ENCODE data around the gene WRAP73. TPM values are rescaled to one million over a fixed set of nuclear protein-coding genes. Genes with fewer than 3 reads are reported as not detected.
A peak's percentile ranks its signal among the peaks of the same experiment; 100 is the strongest.

WRAP73 gene
- polyA plus RNA-seq, 1 donor from 2014 or later: 29.7 TPM

- Mint-ChIP-seq H3K4me1 (peaks cover 0 to 3% (median 0%) of the 10 kb centered on the region in 3 donors), H3K9me3 (no peaks in the 10 kb centered on the region), H3K27ac (no peak overlapping the region), H3K4me3 (no peak overlapping the region), H3K27me3 (no peaks in the 10 kb centered on the region), H3K36me3 (peaks cover 11% of the 10 kb centered on the region)
Observed at GRCh38 chr1:3638676-3639075, 11.2 kb downstream of the WRAP73 start.

- peak overlapping the region in 1 of 3 donors; percentile 59 for H3K27ac Mint-ChIP-seq
- H3K36me3 Mint-ChIP-seq: peaks cover 11% of the 10 kb centered on the region
- no peaks in the 10 kb centered on the region for H3K27me3 Mint-ChIP-seq
- H3K4me3 Mint-ChIP-seq: no peak overlapping the region
- H3K9me3 Mint-ChIP-seq: no peaks in the 10 kb centered on the region
- peaks cover 0 to 3% (median 0%) of the 10 kb centered on the region in 3 donors for H3K4me1 Mint-ChIP-seq
Observed at GRCh38 chr1:3638027-3638426, 11.9 kb downstream of the WRAP73 start.

- H3K9me3 Mint-ChIP-seq: no peaks in the 10 kb centered on the region
- peaks cover 8% of the 10 kb centered on the region for H3K36me3 Mint-ChIP-seq
- H3K4me1 Mint-ChIP-seq: no peaks in the 10 kb centered on the region
- H3K27ac Mint-ChIP-seq: no peak overlapping the region
- H3K4me3 Mint-ChIP-seq: peak overlapping the region in 1 of 4 donors; percentile 28
- no peaks in the 10 kb centered on the region for H3K27me3 Mint-ChIP-seq
Observed at GRCh38 chr1:3636531-3636930, 13.4 kb downstream of the WRAP73 start.

- Mint-ChIP-seq H3K4me1 (no peaks in the 10 kb centered on the region), H3K27me3 (no peaks in the 10 kb centered on the region), H3K36me3 (peaks cover 8% of the 10 kb centered on the region), H3K4me3 (peak overlapping the region in 1 of 4 donors; percentile 28), H3K27ac (no peak overlapping the region), H3K9me3 (no peaks in the 10 kb centered on the region)
Observed at GRCh38 chr1:3636080-3636479, 13.8 kb downstream of the WRAP73 start.

GRCh38 chr1:3634059-3634800 is 15.7 kb downstream of the WRAP73 start:
- Mint-ChIP-seq H3K27ac (no peak overlapping the region), H3K36me3 (peaks cover 8% of the 10 kb centered on the region), H3K9me3 (no peaks in the 10 kb centered on the region), H3K4me3 (peak overlapping the region in 1 of 4 donors; percentile 30), H3K27me3 (no peaks in the 10 kb centered on the region), H3K4me1 (peaks cover 0 to 6% (median 6%) of the 10 kb centered on the region in 3 donors)

- Mint-ChIP-seq H3K27ac (no peak overlapping the region), H3K9me3 (no peaks in the 10 kb centered on the region), H3K4me1 (peaks cover 0 to 6% (median 6%) of the 10 kb centered on the region in 3 donors), H3K4me3 (no peak overlapping the region), H3K36me3 (peaks cover 7% of the 10 kb centered on the region), H3K27me3 (no peaks in the 10 kb centered on the region)
Observed at GRCh38 chr1:3633344-3634058, 16.4 kb downstream of the WRAP73 start.

- Mint-ChIP-seq H3K36me3 (peaks cover 7% of the 10 kb centered on the region), H3K9me3 (no peaks in the 10 kb centered on the region), H3K4me3 (no peak overlapping the region), H3K27me3 (no peaks in the 10 kb centered on the region), H3K4me1 (peaks cover 0 to 6% (median 6%) of the 10 kb centered on the region in 3 donors), H3K27ac (no peak overlapping the region)
Observed at GRCh38 chr1:3632716-3633343, 17.1 kb downstream of the WRAP73 start.

- Mint-ChIP-seq H3K36me3 (peaks cover 7% of the 10 kb centered on the region), H3K4me1 (peaks cover 0 to 6% (median 6%) of the 10 kb centered on the region in 3 donors)
Observed at GRCh38 chr1:3632298-3632697, 17.6 kb downstream of the WRAP73 start.

GRCh38 chr1:3631320-3632260 is 18.3 kb downstream of the WRAP73 start:
- H3K9me3 Mint-ChIP-seq: no peaks in the 10 kb centered on the region
- H3K36me3 Mint-ChIP-seq: peaks cover 4% of the 10 kb centered on the region
- no peak overlapping the region for H3K4me3 Mint-ChIP-seq
- H3K4me1 Mint-ChIP-seq: peaks cover 0 to 6% (median 6%) of the 10 kb centered on the region in 3 donors
- no peak overlapping the region for H3K27ac Mint-ChIP-seq
- no peaks in the 10 kb centered on the region for H3K27me3 Mint-ChIP-seq

More at GRCh38 chr1:3632298-3632697, 17.6 kb downstream of the WRAP73 start:
- no peaks in the 10 kb centered on the region for H3K9me3 Mint-ChIP-seq
- no peaks in the 10 kb centered on the region for H3K27me3 Mint-ChIP-seq
- no peak overlapping the region for H3K4me3 Mint-ChIP-seq
- H3K27ac Mint-ChIP-seq: no peak overlapping the region

GRCh38 chr1:3630914-3631313 is 19.0 kb downstream of the WRAP73 start:
- Mint-ChIP-seq H3K27me3 (no peaks in the 10 kb centered on the region), H3K36me3 (peaks cover 3% of the 10 kb centered on the region), H3K4me3 (no peak overlapping the region), H3K9me3 (no peaks in the 10 kb centered on the region), H3K27ac (no peak overlapping the region), H3K4me1 (peaks cover 3 to 11% (median 9%) of the 10 kb centered on the region in 3 donors)

- Mint-ChIP-seq H3K27ac (peak overlapping the region in 1 of 3 donors; percentile 63), H3K36me3 (peaks cover 2% of the 10 kb centered on the region), H3K27me3 (no peaks in the 10 kb centered on the region), H3K4me1 (peaks cover 6 to 14% (median 12%) of the 10 kb centered on the region in 3 donors), H3K9me3 (no peaks in the 10 kb centered on the region), H3K4me3 (peak overlapping the region in 1 of 4 donors; percentile 75)
Observed at GRCh38 chr1:3630161-3630611, 19.7 kb downstream of the WRAP73 start.

GRCh38 chr1:3629561-3630160 is 20.2 kb downstream of the WRAP73 start:
- Mint-ChIP-seq H3K9me3 (no peaks in the 10 kb centered on the region), H3K4me1 (peaks cover 7 to 17% (median 12%) of the 10 kb centered on the region in 3 donors), H3K27ac (peak overlapping the region in 2 of 3 donors; percentile 31 to 63), H3K4me3 (peak overlapping the region in 1 of 4 donors; percentile 75), H3K36me3 (peaks cover 1% of the 10 kb centered on the region), H3K27me3 (no peaks in the 10 kb centered on the region)

GRCh38 chr1:3628445-3628844 is 21.5 kb downstream of the WRAP73 start:
- peaks cover 14 to 25% (median 18%) of the 10 kb centered on the region in 3 donors for H3K4me1 Mint-ChIP-seq
- H3K27ac Mint-ChIP-seq: no peak overlapping the region
- H3K4me3 Mint-ChIP-seq: peak overlapping the region in 1 of 4 donors; percentile 75
- H3K36me3 Mint-ChIP-seq: peaks cover 1% of the 10 kb centered on the region
- no peaks in the 10 kb centered on the region for H3K9me3 Mint-ChIP-seq
- H3K27me3 Mint-ChIP-seq: no peaks in the 10 kb centered on the region
